Metanephros (tissue), 2 donors: ENCODE results near the gene RPS8. TPM values are rescaled to one million over a fixed set of nuclear protein-coding genes. Genes with fewer than 3 reads are reported as not detected.
A peak's percentile ranks its signal among the peaks of the same experiment; 100 is the strongest.

ENCODE experiments used
- small RNA-seq: library from RNA; depleted of rRNA; stranded (forward); fragments of <200 nt; gene quantifications from one replicate; pipeline ENCODE3, GENCODE V24; 2014; ENCODE audit warnings: low replicate concordance
- total RNA-seq: library from RNA; depleted of rRNA; stranded (reverse); fragments of >200 nt; gene quantifications from one replicate; pipeline ENCODE4 v1.2.3, GENCODE V29; 2014

The RPS8 gene
- total RNA-seq, result 1,216 TPM

GRCh38 chr1:44775078-44775929, at the start of gene RPS8:
Gene RPS8, plus strand, starts transcription at chr1:44775540. Its CDS starts 57 bp downstream, at chr1:44775597.

GRCh38 chr1:44730741-44731512, 44.4 kb upstream of the RPS8 start, which contains the start of gene RNU5D-1:
Gene RNU5D-1, minus strand, starts transcription at chr1:44731170.

GRCh38 chr1:44739307-44740178, 35.8 kb upstream of the RPS8 start, which contains the start of gene KIF2C:
Gene KIF2C, plus strand, starts transcription at chr1:44739837. Its CDS starts 96 bp downstream, at chr1:44739933.

GRCh38 chr1:44788120-44788860, 12.9 kb downstream of the RPS8 start, which contains the start of gene BEST4:
Gene BEST4, minus strand, starts transcription at chr1:44788170. Its CDS starts 465 bp downstream, at chr1:44787705.

GRCh38 chr1:44799770-44800584, 24.6 kb downstream of the RPS8 start, which contains the start of gene PLK3:
Gene PLK3, plus strand, starts transcription at chr1:44800377. Its CDS starts 87 bp downstream, at chr1:44800464.

GRCh38 chr1:44806704-44807363, 31.5 kb downstream of the RPS8 start, which contains the start of gene DYNLT4:
Gene DYNLT4, minus strand, starts transcription at chr1:44807351. Its CDS starts 683 bp downstream, at chr1:44806668.

GRCh38 chr1:44808063-44808937, 33.0 kb downstream of the RPS8 start, which contains the start of gene BTBD19:
Gene BTBD19, plus strand, starts transcription at chr1:44808523. Its CDS starts 298 bp downstream, at chr1:44808821.

Small RNA genes within 50 kb of the gene (small RNA-seq; reads per million reads assigned to genes)
- gene RNU5D-1 (29.9 reads per million, percentile 96 among the genes with 10 or more reads in this experiment), gene SNORD38A (94.4 reads per million, percentile 97 among the genes with 10 or more reads in this experiment), gene SNORD38B (not detected), gene SNORD46 (2,802 reads per million, percentile 100 among the genes with 10 or more reads in this experiment), gene SNORD55 (not detected)

Other genes starting within 250 kb of the RPS8 start
- gene TMEM53, start 101.1 kb upstream of the RPS8 start, total RNA-seq, result 8.0 TPM
- 4.3 TPM for gene ARMH1, start 100.8 kb upstream of the RPS8 start, total RNA-seq
- not detected for gene RNU5D-1, start 44.4 kb upstream of the RPS8 start, total RNA-seq
- gene KIF2C, start 35.7 kb upstream of the RPS8 start, total RNA-seq, result 13.3 TPM
- 0.64 TPM for gene BEST4, start 12.6 kb downstream of the RPS8 start, total RNA-seq
- gene PLK3, start 24.8 kb downstream of the RPS8 start, total RNA-seq, result 11.6 TPM
- not detected for gene DYNLT4, start 31.8 kb downstream of the RPS8 start, total RNA-seq
- 14.7 TPM for gene BTBD19, start 33.0 kb downstream of the RPS8 start, total RNA-seq
- 4.0 TPM for gene PTCH2, start 67.7 kb downstream of the RPS8 start, total RNA-seq
- 26.2 TPM for gene EIF2B3, start 211.1 kb downstream of the RPS8 start, total RNA-seq
- gene HECTD3, start 235.8 kb downstream of the RPS8 start, total RNA-seq, result 18.2 TPM
- gene UROD, start 236.7 kb downstream of the RPS8 start, total RNA-seq, result 82.4 TPM